Heart left ventricle (tissue), 13 donors: ENCODE results near the gene TRIM46.

Experiments
- POLR2A ChIP-seq, 2 donors: fragments of 450-650 bp; IDR thresholded peaks; one replicate each; pipeline ENCODE4 v1.6.1; 2017; ENCODE audit warnings: antibody characterized with exemption in 2 of 2, mild to moderate bottlenecking in 2 of 2, moderate library complexity in 2 of 2
- TF ChIP-seq, protein P1 (sequence below), 12 donors: fragments of 200-600 bp; sonication (generic) in 4 of 12; IDR thresholded peaks; one replicate each; pipeline versions ENCODE4 v1.5.0 to v1.8.0; 2018 to 2022; ENCODE audit warnings: antibody characterized with exemption in 12 of 12, mild to moderate bottlenecking in 5 of 12
- donor health status: ischemic (EF 13 %, LVEDD 7.1; RV severe dilation, severe dysfunction).
- donor health status: DM: no; HTN: yes; CAD: no.
- donor health status: DM: no; HTN: no; CAD: no.
- donor health status: ischemic (EF 25% LVEDD 6.9; RV normal size, moderate dysfunction).
- donor health status: ischemic (EF 25% LVEDD 5.7; RV mildly dilated, moderate dysfunction).
- donor health status: ischemic (EF 35%, LVEDD 5.7; RV mildly dilated, moderate dysfunction).
- donor health status: nonischemic (EF 11% LVEDD 7.7; RV severe dilation, severe dysfunction).
- donor health status: DM: yes; HTN: yes; CAD: no.
- donor health status: PGD.
- donor health status: ischemic (EF 29% LVEDD 5.4; RV normal size, mild dysfunction).
- donor health status: nonischemic (EF 23%, LVEDD 6.1; RV moderate dilation, normal function).

DNA sequence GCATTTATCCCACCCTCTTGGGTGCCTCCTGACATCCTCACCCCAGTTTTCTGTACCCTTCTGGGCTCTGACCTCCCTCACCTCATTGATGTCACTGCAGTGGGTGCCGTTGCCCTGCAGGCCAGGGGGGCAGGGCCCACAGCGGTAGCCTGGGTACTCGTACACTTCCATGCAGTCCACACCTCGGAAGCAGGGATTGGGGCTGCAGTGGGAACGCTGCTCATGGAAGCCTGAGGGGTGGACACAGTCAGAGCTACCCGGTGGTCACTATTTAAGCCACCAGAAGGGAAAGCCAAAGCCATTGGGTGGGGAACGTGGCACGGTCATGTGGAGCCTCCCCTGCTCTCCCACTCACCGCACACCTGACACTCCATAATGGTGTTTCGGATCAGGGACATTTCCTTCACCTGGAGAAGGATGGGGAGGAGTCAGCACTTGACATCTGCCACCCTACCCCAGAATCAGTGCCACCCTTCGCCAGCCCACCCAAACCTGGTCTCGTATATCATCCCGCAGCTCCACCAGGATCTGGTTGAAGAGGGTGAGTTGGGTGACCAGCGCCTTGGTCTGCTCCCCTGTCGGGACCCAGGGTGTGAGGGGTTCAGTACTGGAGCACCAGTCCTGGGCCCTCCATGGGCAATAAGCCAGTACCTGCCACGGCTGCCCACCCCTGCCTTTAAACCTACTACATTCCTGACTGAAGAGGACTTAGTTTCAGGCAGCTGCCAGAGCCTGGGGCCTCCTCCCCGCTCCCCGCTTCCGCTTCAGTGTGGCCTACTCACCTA is 29.3 kb downstream of the TRIM46 start:
- TF ChIP-seq, protein P1, sequence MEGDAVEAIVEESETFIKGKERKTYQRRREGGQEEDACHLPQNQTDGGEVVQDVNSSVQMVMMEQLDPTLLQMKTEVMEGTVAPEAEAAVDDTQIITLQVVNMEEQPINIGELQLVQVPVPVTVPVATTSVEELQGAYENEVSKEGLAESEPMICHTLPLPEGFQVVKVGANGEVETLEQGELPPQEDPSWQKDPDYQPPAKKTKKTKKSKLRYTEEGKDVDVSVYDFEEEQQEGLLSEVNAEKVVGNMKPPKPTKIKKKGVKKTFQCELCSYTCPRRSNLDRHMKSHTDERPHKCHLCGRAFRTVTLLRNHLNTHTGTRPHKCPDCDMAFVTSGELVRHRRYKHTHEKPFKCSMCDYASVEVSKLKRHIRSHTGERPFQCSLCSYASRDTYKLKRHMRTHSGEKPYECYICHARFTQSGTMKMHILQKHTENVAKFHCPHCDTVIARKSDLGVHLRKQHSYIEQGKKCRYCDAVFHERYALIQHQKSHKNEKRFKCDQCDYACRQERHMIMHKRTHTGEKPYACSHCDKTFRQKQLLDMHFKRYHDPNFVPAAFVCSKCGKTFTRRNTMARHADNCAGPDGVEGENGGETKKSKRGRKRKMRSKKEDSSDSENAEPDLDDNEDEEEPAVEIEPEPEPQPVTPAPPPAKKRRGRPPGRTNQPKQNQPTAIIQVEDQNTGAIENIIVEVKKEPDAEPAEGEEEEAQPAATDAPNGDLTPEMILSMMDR (IDR thresholded peaks at IDR 0.05), result no peak
- TF ChIP-seq POLR2A (IDR thresholded peaks at IDR 0.05), result no peak
